Pancreas (tissue), 10 donors: ENCODE measurements around the gene SGK1. TPM values are rescaled to one million over a fixed set of nuclear protein-coding genes. Genes with fewer than 3 reads are reported as not detected.

Experiments used
- ATAC-seq, 4 donors: fragments of 200-7000 bp; cut with Tn5 transposase; one replicate each; pipeline versions ENCODE4 v1.8.0 to v1.9.1; 2020; ENCODE audit warnings: mild to moderate bottlenecking in 4 of 4, moderate library complexity in 4 of 4
- DNase-seq, 6 donors: peaks; one replicate each; pipeline ENCODE4 v3.0.0-alpha.2; 2020
- FAIRE-seq: peaks from 2 replicates; lab custom pipeline; 2012; peaks lifted over from hg19 to GRCh38; lab: Jason Lieb, UNC
- H3K27ac ChIP-seq, 4 donors: fragments of 200-600 bp; sonication (generic); 1 replicate in 3 of 4; 2 replicates in 1 of 4; pipeline versions ENCODE4 v1.5.0 to v1.8.0; 2020
- H3K27me3 ChIP-seq, 4 donors: fragments of 200-600 bp; one replicate each; pipeline ENCODE4 v1.8.0; 2021
- H3K36me3 ChIP-seq, 3 donors: fragments of 200-600 bp; sonication (generic) in 1 of 3; one replicate each; pipeline versions ENCODE4 v1.5.0 to v1.8.0; 2020 to 2021
- H3K4me1 ChIP-seq, 3 donors: fragments of 200-600 bp; one replicate each; pipeline ENCODE4 v1.8.0; 2021
- H3K4me3 ChIP-seq, 4 donors: fragments of 200-600 bp; sonication (generic) in 2 of 4; one replicate each; pipeline versions ENCODE4 v1.5.0 to v1.8.0; 2020 to 2021
- H3K9me3 ChIP-seq, 4 donors: fragments of 200-600 bp; one replicate each; pipeline ENCODE4 v1.8.0; 2021
- WGBS, 2 donors: extraction: QIAGEN DNeasy Blood & Tissue Kit; methylation state at CpG; one replicate each; pipeline ENCODE4 v1.1.7; 2013; 5-methylcytosine and 5-hydroxymethylcytosine counted together
- intact Hi-C, 3 donors: fragments of 100-400 bp; cut with DNase I; formaldehyde crosslinking; loops; one replicate each; pipeline versions ENCODE4 v1.11.1 to v1.14.2; 2022
- polyA plus RNA-seq, 2 donors: library from polyadenylated mRNA; stranded (reverse); fragments of 200-250 nt; gene quantifications; one replicate each; pipeline ENCODE4 v1.2.3, GENCODE V29; 2013
- total RNA-seq, 6 donors: library from RNA; stranded (reverse); fragmentation: NEBNext Ultra II Directional in 4 of 6; extraction: Animal tissue kit (Norgen Biotek cat#: 25700) in 4 of 6; gene quantifications; one replicate each; pipeline versions ENCODE4 v1.2.1 to v1.2.4, GENCODE V29; 2021 to 2023
- TF ChIP-seq, protein P1 (sequence below), 4 donors: fragments of 200-600 bp; sonication (generic) in 3 of 4; IDR thresholded peaks; one replicate each; pipeline versions ENCODE4 v1.5.0 to v1.8.0; 2021; ENCODE audit warnings: antibody characterized with exemption in 4 of 4
- donor health status: healthy with polysubstance abuse.
- donor health status: DM: no; HTN: no; CAD: no; lungs with moderate emphysema.
- donor health status: DM: no; HTN: no; CAD: no.
- donor health status: control.
- donor health status: control.
- donor health status: Bipolar disorder and iron deficiency.
- donor health status: DM: yes; HTN: yes; CAD: no.
- donor health status: DM: no; HTN: no; CAD: no.
- donor health status: DM: no; HTN: no; CAD: no.
- donor health status: DM: yes; HTN: yes; CAD: no.

The SGK1 gene
- total and polyA plus RNA-seq, 8 donors = 56.8 to 189 (median 95.4) TPM

- 1% methylated on average over 62 to 100 of the region's 100 CpGs for WGBS, 2 donors
- Histone ChIP-seq H3K27ac (peak overlapping the region; percentile 95 to 99 (median 99)), H3K4me3 (peak overlapping the region; percentile 69 to 97 (median 80)), H3K27me3 (no peaks in the 10 kb centered on the region), H3K36me3 (peaks cover 2 to 40% (median 35%) of the 10 kb centered on the region in 3 donors), H3K4me1 (peaks cover 12 to 14% (median 12%) of the 10 kb centered on the region in 3 donors), H3K9me3 (no peaks in the 10 kb centered on the region)
- FAIRE-seq (no peak), DNase-seq (peak; percentile 92 to 99 (median 96)), ATAC-seq (peak; percentile 68 to 85 (median 80))
- intact Hi-C loops = loop anchor here in 2 of 3 donors (1.0 to 10.0 kb wide), 6 partner anchors 82 to 648 kb away; no protein-coding TSS in a partner anchor
- TF ChIP-seq, protein P1, sequence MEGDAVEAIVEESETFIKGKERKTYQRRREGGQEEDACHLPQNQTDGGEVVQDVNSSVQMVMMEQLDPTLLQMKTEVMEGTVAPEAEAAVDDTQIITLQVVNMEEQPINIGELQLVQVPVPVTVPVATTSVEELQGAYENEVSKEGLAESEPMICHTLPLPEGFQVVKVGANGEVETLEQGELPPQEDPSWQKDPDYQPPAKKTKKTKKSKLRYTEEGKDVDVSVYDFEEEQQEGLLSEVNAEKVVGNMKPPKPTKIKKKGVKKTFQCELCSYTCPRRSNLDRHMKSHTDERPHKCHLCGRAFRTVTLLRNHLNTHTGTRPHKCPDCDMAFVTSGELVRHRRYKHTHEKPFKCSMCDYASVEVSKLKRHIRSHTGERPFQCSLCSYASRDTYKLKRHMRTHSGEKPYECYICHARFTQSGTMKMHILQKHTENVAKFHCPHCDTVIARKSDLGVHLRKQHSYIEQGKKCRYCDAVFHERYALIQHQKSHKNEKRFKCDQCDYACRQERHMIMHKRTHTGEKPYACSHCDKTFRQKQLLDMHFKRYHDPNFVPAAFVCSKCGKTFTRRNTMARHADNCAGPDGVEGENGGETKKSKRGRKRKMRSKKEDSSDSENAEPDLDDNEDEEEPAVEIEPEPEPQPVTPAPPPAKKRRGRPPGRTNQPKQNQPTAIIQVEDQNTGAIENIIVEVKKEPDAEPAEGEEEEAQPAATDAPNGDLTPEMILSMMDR (IDR thresholded peaks at IDR 0.05) = no peak
These were observed 143.0 kb downstream of the SGK1 start for GRCh38 chr6:134174672-134175531.

- Histone ChIP-seq H3K27me3 (no peaks in the 10 kb centered on the region), H3K36me3 (peaks cover 2 to 45% (median 35%) of the 10 kb centered on the region in 3 donors), H3K27ac (peak overlapping the region; percentile 95 to 99 (median 99)), H3K4me3 (peak overlapping the region; percentile 69 to 97 (median 80)), H3K9me3 (no peaks in the 10 kb centered on the region), H3K4me1 (peaks cover 12 to 18% (median 13%) of the 10 kb centered on the region in 3 donors)
- intact Hi-C loops = loop anchor here in 2 of 3 donors (1.0 to 10.0 kb wide), 5 partner anchors 201 to 649 kb away; no protein-coding TSS in a partner anchor
- ATAC-seq = peak; percentile 21 to 50 (median 37)
- WGBS, 2 donors = 0% methylated on average over 21 of the region's 21 CpGs
- DNase-seq = peak; percentile 69 to 90 (median 82)
- TF ChIP-seq, protein P1 (IDR thresholded peaks at IDR 0.05) = peak; percentile 60 to 86 (median 80)
- no peak for FAIRE-seq
These were observed 143.8 kb downstream of the SGK1 start for GRCh38 chr6:134173936-134174671.

- FAIRE-seq (no peak), ATAC-seq (no peak), DNase-seq (no peak)
- no peaks in the 10 kb centered on the region for H3K9me3 ChIP-seq
- peaks cover 2 to 48% (median 35%) of the 10 kb centered on the region in 3 donors for H3K36me3 ChIP-seq
- H3K27me3 ChIP-seq = no peaks in the 10 kb centered on the region
- peak overlapping the region; percentile 69 to 97 (median 80) for H3K4me3 ChIP-seq
- H3K4me1 ChIP-seq = peaks cover 12 to 19% (median 16%) of the 10 kb centered on the region in 3 donors
- TF ChIP-seq, protein P1 (IDR thresholded peaks at IDR 0.05) = no peak
- H3K27ac ChIP-seq = peak overlapping the region in 3 of 4 donors; percentile 99
- intact Hi-C loops = loop anchor here in 2 of 3 donors (5.0 to 10.0 kb wide), 4 partner anchors 201 to 469 kb away; no protein-coding TSS in a partner anchor
- 6 to 8% methylated on average over 4 of the region's 4 CpGs for WGBS, 2 donors
These were observed 144.6 kb downstream of the SGK1 start for GRCh38 chr6:134173366-134173725.

GRCh38 chr6:134172706-134173365 lies 145.1 kb downstream of the SGK1 start:
- no peaks in the 10 kb centered on the region for H3K27me3 ChIP-seq
- no peaks in the 10 kb centered on the region for H3K9me3 ChIP-seq
- peak overlapping the region; percentile 69 to 97 (median 80) for H3K4me3 ChIP-seq
- DNase-seq (no peak), FAIRE-seq (no peak), ATAC-seq (no peak)
- H3K27ac ChIP-seq = peak overlapping the region in 3 of 4 donors; percentile 16 to 99 (median 99)
- peaks cover 2 to 48% (median 35%) of the 10 kb centered on the region in 3 donors for H3K36me3 ChIP-seq
- 5 to 15% methylated on average over 7 of the region's 7 CpGs for WGBS, 2 donors
- intact Hi-C loops = loop anchor here in 2 of 3 donors (5.0 to 10.0 kb wide), 4 partner anchors 202 to 469 kb away; no protein-coding TSS in a partner anchor
- H3K4me1 ChIP-seq = peaks cover 12 to 17% (median 16%) of the 10 kb centered on the region in 3 donors
- TF ChIP-seq, protein P1 (IDR thresholded peaks at IDR 0.05) = no peak
